Measurements from ENCODE around the gene ZNF385B.

GRCh38 chr2:179556425-179556824, 305.0 kb downstream of the ZNF385B start:
- no peak for TF ChIP-seq POLR2A (IDR thresholded peaks at IDR 0.05; ENCODE audit: low read depth, low read length)
- no peak for TF ChIP-seq POLR2AphosphoS5 (IDR thresholded peaks at IDR 0.05; ENCODE audit: low read depth, low read length)
